ENCODE data around the gene RXRG.

The RXRG gene

DNA sequence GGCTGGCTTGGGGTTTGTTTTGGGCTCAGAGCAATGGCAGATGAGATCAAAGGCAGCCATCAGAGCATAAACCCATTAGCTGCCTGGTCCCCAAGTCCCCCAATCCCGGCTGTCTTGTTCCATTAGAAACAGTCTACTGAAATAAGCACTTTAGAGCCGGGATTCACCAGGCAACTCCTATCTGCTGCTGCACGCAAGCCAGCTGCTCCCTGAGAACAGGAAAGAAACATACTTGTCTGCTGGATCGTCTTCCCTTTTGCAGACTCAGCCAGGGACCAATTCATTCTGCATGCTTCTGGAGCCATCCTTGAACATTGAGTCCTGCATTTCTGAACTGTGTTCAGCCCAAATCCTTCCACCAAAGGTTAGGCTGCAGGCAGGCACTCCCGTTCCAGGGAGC, 21.8 kb downstream of the RXRG start:
- DNase-seq (ENCODE audit: insufficient read length, low spot score) (no peak), FAIRE-seq (no peak)
- no peak for TF ChIP-seq POLR2A (IDR thresholded peaks at IDR 0.05; ENCODE audit: low read depth, low read length)
- TF ChIP-seq PAX5 (IDR thresholded peaks at IDR 0.05; ENCODE audit: insufficient read depth, low read length, severe bottlenecking): no peak
- TF ChIP-seq POU2F2 (IDR thresholded peaks at IDR 0.05; ENCODE audit: low read depth, low read length): no peak
- no peak for TF ChIP-seq POLR2AphosphoS5 (IDR thresholded peaks at IDR 0.05; ENCODE audit: low read depth, low read length)
- TF ChIP-seq SPI1 (IDR thresholded peaks at IDR 0.05; ENCODE audit: low read depth, low read length): no peak
- TF ChIP-seq TAF1 (IDR thresholded peaks at IDR 0.05; ENCODE audit: low read depth, low read length): no peak

- FAIRE-seq (no peak), DNase-seq (ENCODE audit: insufficient read length, low spot score) (no peak)
- TF ChIP-seq POLR2A (IDR thresholded peaks at IDR 0.05; ENCODE audit: low read depth, low read length) (no peak), POLR2AphosphoS5 (IDR thresholded peaks at IDR 0.05; ENCODE audit: low read depth, low read length) (no peak), SPI1 (IDR thresholded peaks at IDR 0.05; ENCODE audit: low read depth, low read length) (no peak), PAX5 (IDR thresholded peaks at IDR 0.05; ENCODE audit: insufficient read depth, low read length, severe bottlenecking) (no peak), TAF1 (IDR thresholded peaks at IDR 0.05; ENCODE audit: low read depth, low read length) (no peak), POU2F2 (IDR thresholded peaks at IDR 0.05; ENCODE audit: low read depth, low read length) (no peak)
These were observed 24.3 kb downstream of the RXRG start for GRCh38 chr1:165420655-165421054.

DNA sequence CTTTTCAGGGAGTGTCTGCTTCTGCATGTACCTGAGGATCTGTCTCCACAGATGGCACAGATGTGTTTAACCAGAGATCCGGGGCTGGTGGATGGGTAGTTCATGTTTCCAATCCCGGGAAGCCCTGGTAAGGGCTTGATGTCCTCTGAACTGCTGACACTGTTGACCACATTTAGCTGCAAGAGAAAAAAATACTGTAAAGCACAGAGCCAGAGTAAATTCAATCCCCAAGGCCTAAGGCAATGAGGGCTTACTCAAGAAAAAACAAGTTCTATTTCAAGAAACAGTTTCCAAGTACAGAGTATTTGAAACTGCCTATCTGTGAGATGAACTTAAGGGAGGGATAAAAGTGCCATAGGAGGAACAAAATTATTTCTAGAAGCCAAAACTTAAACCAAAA, 25.1 kb downstream of the RXRG start:
- no peak for DNase-seq (ENCODE audit: insufficient read length, low spot score)
- TF ChIP-seq TAF1 (IDR thresholded peaks at IDR 0.05; ENCODE audit: low read depth, low read length): no peak
- no peak for TF ChIP-seq POLR2A (IDR thresholded peaks at IDR 0.05; ENCODE audit: low read depth, low read length)
- no peak for TF ChIP-seq PAX5 (IDR thresholded peaks at IDR 0.05; ENCODE audit: insufficient read depth, low read length, severe bottlenecking)
- TF ChIP-seq POU2F2 (IDR thresholded peaks at IDR 0.05; ENCODE audit: low read depth, low read length): no peak
- no peak for FAIRE-seq

GRCh38 chr1:165418195-165418594, 26.7 kb downstream of the RXRG start:
- FAIRE-seq (no peak), DNase-seq (ENCODE audit: insufficient read length, low spot score) (no peak)
- TF ChIP-seq TAF1 (IDR thresholded peaks at IDR 0.05; ENCODE audit: low read depth, low read length) (no peak), PAX5 (IDR thresholded peaks at IDR 0.05; ENCODE audit: insufficient read depth, low read length, severe bottlenecking) (no peak), POU2F2 (IDR thresholded peaks at IDR 0.05; ENCODE audit: low read depth, low read length) (no peak), SPI1 (IDR thresholded peaks at IDR 0.05; ENCODE audit: low read depth, low read length) (no peak), POLR2AphosphoS5 (IDR thresholded peaks at IDR 0.05; ENCODE audit: low read depth, low read length) (no peak), POLR2A (IDR thresholded peaks at IDR 0.05; ENCODE audit: low read depth, low read length) (no peak)

- FAIRE-seq (no peak), DNase-seq (ENCODE audit: insufficient read length, low spot score) (no peak)
- TF ChIP-seq PAX5 (IDR thresholded peaks at IDR 0.05; ENCODE audit: insufficient read depth, low read length, severe bottlenecking) (no peak), POLR2A (IDR thresholded peaks at IDR 0.05; ENCODE audit: low read depth, low read length) (no peak), POLR2AphosphoS5 (IDR thresholded peaks at IDR 0.05; ENCODE audit: low read depth, low read length) (no peak), SPI1 (IDR thresholded peaks at IDR 0.05; ENCODE audit: low read depth, low read length) (no peak), TAF1 (IDR thresholded peaks at IDR 0.05; ENCODE audit: low read depth, low read length) (no peak), POU2F2 (IDR thresholded peaks at IDR 0.05; ENCODE audit: low read depth, low read length) (no peak)
These were observed 28.1 kb downstream of the RXRG start for GRCh38 chr1:165416876-165417275.

DNA sequence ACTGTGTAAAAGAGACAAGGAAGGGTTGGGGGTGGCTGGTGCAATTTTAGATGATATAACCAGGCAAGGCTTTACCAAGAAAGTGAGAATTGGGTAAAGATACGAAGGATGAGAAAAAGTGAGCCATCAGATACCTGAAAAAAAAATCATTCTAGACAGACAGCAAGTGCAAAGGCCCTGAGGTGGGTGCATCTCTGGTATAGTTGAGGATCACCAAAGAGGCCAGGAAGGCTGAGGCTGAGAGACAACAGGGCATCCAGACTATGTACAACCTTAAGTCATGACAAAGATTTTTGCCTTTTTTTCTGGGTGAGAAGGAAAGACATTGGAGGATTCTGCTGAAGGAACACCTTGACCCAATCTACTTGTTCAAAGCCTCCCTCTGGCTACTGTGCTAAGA, 29.9 kb downstream of the RXRG start:
- FAIRE-seq (no peak), DNase-seq (ENCODE audit: insufficient read length, low spot score) (no peak)
- TF ChIP-seq TAF1 (IDR thresholded peaks at IDR 0.05; ENCODE audit: low read depth, low read length) (no peak), SPI1 (IDR thresholded peaks at IDR 0.05; ENCODE audit: low read depth, low read length) (no peak), PAX5 (IDR thresholded peaks at IDR 0.05; ENCODE audit: insufficient read depth, low read length, severe bottlenecking) (no peak), POU2F2 (IDR thresholded peaks at IDR 0.05; ENCODE audit: low read depth, low read length) (no peak), POLR2A (IDR thresholded peaks at IDR 0.05; ENCODE audit: low read depth, low read length) (no peak), POLR2AphosphoS5 (IDR thresholded peaks at IDR 0.05; ENCODE audit: low read depth, low read length) (no peak)

- no peak for FAIRE-seq
- TF ChIP-seq POLR2A (IDR thresholded peaks at IDR 0.05; ENCODE audit: low read depth, low read length) (no peak), TAF1 (IDR thresholded peaks at IDR 0.05; ENCODE audit: low read depth, low read length) (no peak), SPI1 (IDR thresholded peaks at IDR 0.05; ENCODE audit: low read depth, low read length) (no peak), PAX5 (IDR thresholded peaks at IDR 0.05; ENCODE audit: insufficient read depth, low read length, severe bottlenecking) (no peak), POLR2AphosphoS5 (IDR thresholded peaks at IDR 0.05; ENCODE audit: low read depth, low read length) (no peak), POU2F2 (IDR thresholded peaks at IDR 0.05; ENCODE audit: low read depth, low read length) (no peak)
These were observed 30.3 kb downstream of the RXRG start for GRCh38 chr1:165414620-165415019.

GRCh38 chr1:165411396-165411795, 33.5 kb downstream of the RXRG start:
- no peak for DNase-seq (ENCODE audit: insufficient read length, low spot score)
- TF ChIP-seq POU2F2 (IDR thresholded peaks at IDR 0.05; ENCODE audit: low read depth, low read length) (no peak), SPI1 (IDR thresholded peaks at IDR 0.05; ENCODE audit: low read depth, low read length) (no peak), PAX5 (IDR thresholded peaks at IDR 0.05; ENCODE audit: insufficient read depth, low read length, severe bottlenecking) (no peak), POLR2A (IDR thresholded peaks at IDR 0.05; ENCODE audit: low read depth, low read length) (no peak), POLR2AphosphoS5 (IDR thresholded peaks at IDR 0.05; ENCODE audit: low read depth, low read length) (no peak), TAF1 (IDR thresholded peaks at IDR 0.05; ENCODE audit: low read depth, low read length) (no peak)
- FAIRE-seq: no peak

More at GRCh38 chr1:165414620-165415019, 30.3 kb downstream of the RXRG start:
- no peak for DNase-seq (ENCODE audit: insufficient read length, low spot score)

DNA sequence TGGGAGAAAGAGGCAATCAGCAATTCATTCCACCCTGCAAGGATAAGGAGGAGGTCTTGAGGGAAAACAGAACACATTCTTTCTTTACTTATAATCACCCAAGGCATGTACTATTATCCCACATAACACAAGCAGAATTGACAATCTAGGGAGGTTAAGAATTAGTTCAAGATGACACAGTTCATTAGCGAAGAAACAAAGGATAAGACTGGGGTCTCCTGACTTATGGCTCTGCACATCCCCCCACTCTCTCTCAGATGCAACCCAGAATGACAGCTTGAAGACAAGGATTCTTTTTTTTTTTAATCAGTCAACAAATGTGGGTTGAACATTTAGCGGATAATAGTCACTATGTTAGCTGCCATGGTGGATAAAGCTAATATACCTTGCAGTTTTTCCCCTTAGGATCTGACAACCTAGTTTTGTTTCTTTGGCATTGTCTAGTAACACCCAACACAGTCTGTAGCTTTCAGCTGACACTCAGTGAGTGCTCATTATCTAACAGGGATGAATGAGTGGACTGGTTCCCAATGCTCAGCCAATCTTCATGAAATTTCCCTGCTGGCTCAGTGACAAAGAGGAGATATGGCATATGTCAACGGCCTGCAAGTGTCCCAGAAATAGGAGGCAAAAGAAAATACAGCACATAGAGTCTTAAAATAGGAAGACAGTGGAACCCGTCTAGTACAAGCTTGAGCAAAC, 35.1 kb downstream of the RXRG start:
- FAIRE-seq: no peak
- TF ChIP-seq TAF1 (IDR thresholded peaks at IDR 0.05; ENCODE audit: low read depth, low read length): no peak
- no peak for TF ChIP-seq POLR2A (IDR thresholded peaks at IDR 0.05; ENCODE audit: low read depth, low read length)
- TF ChIP-seq PAX5 (IDR thresholded peaks at IDR 0.05; ENCODE audit: insufficient read depth, low read length, severe bottlenecking): no peak
- TF ChIP-seq POU2F2 (IDR thresholded peaks at IDR 0.05; ENCODE audit: low read depth, low read length): no peak
- no peak for TF ChIP-seq SPI1 (IDR thresholded peaks at IDR 0.05; ENCODE audit: low read depth, low read length)
- TF ChIP-seq POLR2AphosphoS5 (IDR thresholded peaks at IDR 0.05; ENCODE audit: low read depth, low read length): no peak
- DNase-seq (ENCODE audit: insufficient read length, low spot score): no peak
